K562 (cell line): Measurements from ENCODE around the gene LY6G6F. TPM values are rescaled to one million over a fixed set of nuclear protein-coding genes. Genes with fewer than 3 reads are reported as not detected.
A peak's percentile ranks its signal among the peaks of the same experiment; 100 is the strongest.

Source experiments
- ATAC-seq: fragments of 200-7000 bp; cut with Tn5 transposase; 3 replicates; pipeline ENCODE4 v1.9.1; 2020; ENCODE audit warnings: moderate library complexity
- BruUV-seq: library from RNA; stranded (reverse); fragments of 400-500 nt; replicated peaks from 2 replicates; lab custom pipeline; 2021; lab: Mats Ljungman, UMichigan
- CTCF ChIA-PET: fragments of 300-600 bp; formaldehyde crosslinking; extraction: SDS; loops from one replicate; lab custom pipeline; 2021; ENCODE audit warnings: low intra/inter-chr PET ratio; lab: Yijun Ruan, JAX
- POLR2A ChIA-PET: fragments of 300-600, 350-650 bp; sonication (Branson Sonifier 250); formaldehyde crosslinking; extraction: SDS; loops from one replicate; lab custom pipeline; 2021; ENCODE audit warnings: antibody characterized with exemption, inconsistent platforms; lab: Yijun Ruan, JAX
- DNase-seq, 4 experiments: peaks; one replicate each; pipeline versions ENCODE4 v3.0.0 to v3.0.0-alpha.2; 2011 to 2018; ENCODE audit warnings: low spot score in 3 of 4, mixed read lengths in 3 of 4; ENCODE audit errors: extremely low read depth in 1 of 4
- FAIRE-seq: peaks from 2 replicates; lab custom pipeline; 2011; peaks lifted over from hg19 to GRCh38; lab: Jason Lieb, UNC
- H2AFZ ChIP-seq: 2 replicates; pipeline ENCODE4 v1.6.0; 2011; ENCODE audit warnings: low read depth, low read length, control low read depth, inconsistent platforms
- H3K27ac ChIP-seq: fragments of 200-600 bp; 3 replicates; pipeline ENCODE4 v1.8.0; 2011; ENCODE audit warnings: low read depth, mild to moderate bottlenecking, control low read depth, inconsistent platforms, low read length, moderate library complexity, mixed read lengths; ENCODE audit errors: extremely low read depth
- H3K27me3 ChIP-seq, 2 experiments: fragments of 300-600 bp in 1 of 2; 2 replicates in 1 of 2; 3 replicates in 1 of 2; pipeline versions ENCODE4 v1.6.0 to v1.8.0; 2011; ENCODE audit warnings: inconsistent platforms in 2 of 2, low read length in 2 of 2, mild to moderate bottlenecking in 1 of 2, mixed read lengths in 1 of 2, moderate library complexity in 1 of 2; ENCODE audit not compliant: control insufficient read depth in 2 of 2, insufficient read depth in 2 of 2
- H3K36me3 ChIP-seq: fragments of 300-600 bp; 3 replicates; pipeline ENCODE4 v1.8.0; 2011; ENCODE audit warnings: mild to moderate bottlenecking, low read length, inconsistent platforms; ENCODE audit not compliant: control insufficient read depth, insufficient read depth
- H3K4me1 ChIP-seq, 2 experiments: fragments of 200-600 bp in 1 of 2; replicated peaks in 1 of 2; 2 replicates in 1 of 2; 3 replicates in 1 of 2; pipeline versions ENCODE4 v1.5.1 to v1.8.0; 2011; ENCODE audit warnings: inconsistent platforms in 2 of 2, low read length in 2 of 2, mild to moderate bottlenecking in 1 of 2, mixed read lengths in 1 of 2, moderate library complexity in 1 of 2; ENCODE audit not compliant: control insufficient read depth in 2 of 2, insufficient read depth in 2 of 2
- H3K4me2 ChIP-seq: 2 replicates; pipeline ENCODE4 v1.6.1; 2011; ENCODE audit warnings: low read length, control low read depth, inconsistent platforms, mixed read lengths; ENCODE audit not compliant: insufficient read depth
- H3K4me3 ChIP-seq: fragments of 200-600 bp; sonication (generic), shearing (Covaris generic); 2 replicates; pipeline ENCODE4 v1.5.1; 2016; ENCODE audit warnings: control low read depth, inconsistent platforms
- H3K79me2 ChIP-seq: fragments of 200-600 bp; 3 replicates; pipeline ENCODE4 v1.8.0; 2011; ENCODE audit warnings: low read length, inconsistent platforms; ENCODE audit not compliant: control insufficient read depth, insufficient read depth
- H3K9ac ChIP-seq, 2 experiments: 2 replicates each; pipeline versions ENCODE4 v1.6.0 to v1.6.1; 2011; ENCODE audit warnings: low read depth in 2 of 2, low read length in 2 of 2, control low read depth in 1 of 2, inconsistent platforms in 1 of 2, mild to moderate bottlenecking in 1 of 2, mixed read lengths in 1 of 2; ENCODE audit not compliant: insufficient read depth in 1 of 2
- H3K9me1 ChIP-seq: one replicate; pipeline ENCODE4 v1.6.0; 2011; ENCODE audit warnings: inconsistent platforms, mild to moderate bottlenecking, low read length, moderate library complexity; ENCODE audit not compliant: control insufficient read depth, insufficient read depth
- H3K9me3 ChIP-seq: replicated peaks from 2 replicates; pipeline ENCODE4 v1.5.1; 2011; ENCODE audit warnings: low read depth, low read length, inconsistent platforms; ENCODE audit not compliant: control insufficient read depth, insufficient read depth
- H4K20me1 ChIP-seq: replicated peaks from 2 replicates; pipeline ENCODE4 v1.6.1; 2011; ENCODE audit warnings: low read length, inconsistent platforms, mixed read lengths; ENCODE audit not compliant: control insufficient read depth, insufficient read depth
- ARID3A ChIP-seq: IDR thresholded peaks from 2 replicates; pipeline ENCODE4 v1.6.1; 2012; ENCODE audit warnings: low read depth, low read length, improper control_type of control experiment, borderline replicate concordance
- CEBPG ChIP-seq, 3 experiments: fragments of 200-800 bp in 1 of 3; sonication (Bioruptor generic) in 1 of 3; sonication (generic) in 1 of 3; formaldehyde crosslinking in 1 of 3; IDR thresholded peaks in 2 of 3; conservative IDR thresholded peaks in 1 of 3; 2 replicates each; pipeline versions ENCODE4 v1.6.1 to v1.8.0; 2016 to 2022; ENCODE audit warnings: missing compliant biosample characterization in 2 of 3, missing genetic modification characterization in 2 of 3, mild to moderate bottlenecking in 1 of 3, missing genetic modification reagents in 1 of 3
- ELF4 ChIP-seq: fragments of 450-650 bp; formaldehyde crosslinking; IDR thresholded peaks from 2 replicates; pipeline ENCODE4 v1.4.0; 2022; ENCODE audit warnings: missing genetic modification characterization
- ELK3 ChIP-seq: fragments of 450-650 bp; formaldehyde crosslinking; IDR thresholded peaks from 2 replicates; pipeline ENCODE4 v1.4.0; 2020; ENCODE audit warnings: mild to moderate bottlenecking
- ETV5 ChIP-seq: sonication (generic); formaldehyde crosslinking; IDR thresholded peaks from 2 replicates; pipeline ENCODE4 v1.4.0; 2020; ENCODE audit warnings: low read depth, mild to moderate bottlenecking, missing genetic modification reagents
- GATA2 ChIP-seq: sonication (generic); formaldehyde crosslinking; IDR thresholded peaks from 2 replicates; pipeline ENCODE4 v1.4.0; 2020; ENCODE audit warnings: mild to moderate bottlenecking, missing genetic modification reagents
- POLR2B ChIP-seq: fragments of 450-650 bp; IDR thresholded peaks from 2 replicates; pipeline ENCODE4 v1.6.1; 2018; ENCODE audit warnings: low read depth; ENCODE audit not compliant: partially characterized antibody
- SETDB1 ChIP-seq: IDR thresholded peaks from one replicate; pipeline ENCODE4 v1.6.1; 2012; ENCODE audit warnings: low read length, control low read depth, inconsistent platforms
- U2AF1 ChIP-seq: fragments of 200-400 bp; formaldehyde crosslinking; optimal IDR thresholded peaks from 2 replicates; pipeline ENCODE3; 2017; ENCODE audit warnings: mild to moderate bottlenecking, low read depth, low read length, moderate library complexity
- ZBTB1 ChIP-seq: sonication (generic); formaldehyde crosslinking; IDR thresholded peaks from 2 replicates; pipeline ENCODE4 v1.8.1; 2023; ENCODE audit warnings: missing genetic modification reagents, low read depth, mild to moderate bottlenecking, borderline replicate concordance
- ZFPM2 ChIP-seq: fragments of 250-450 bp; sonication (Bioruptor Pico); IDR thresholded peaks from 2 replicates; pipeline ENCODE4 v1.5.1; 2022; ENCODE audit warnings: mild to moderate bottlenecking
- ZNF280A ChIP-seq: fragments of 450-650 bp; IDR thresholded peaks from 2 replicates; pipeline ENCODE4 v1.6.1; 2018; ENCODE audit warnings: mild to moderate bottlenecking, low read depth; ENCODE audit not compliant: partially characterized antibody
- WGBS: fragments of 100-300 bp; shearing (Covaris generic); methylation state at CpG from one replicate; pipeline ENCODE4 v1.1.6; 2016; ENCODE audit warnings: low coverage, mixed read lengths; ENCODE audit not compliant: insufficient coverage; ENCODE audit errors: missing lambda C conversion rate; 5-methylcytosine and 5-hydroxymethylcytosine counted together
- in situ Hi-C: fragments of 300-500 bp; cut with MboI; formaldehyde crosslinking; loops from 4 replicates; pipeline ENCODE4 v1.15.0; 2018; ENCODE audit warnings: inconsistent platforms, mixed read lengths
- intact Hi-C: fragments of 100-400 bp; cut with micrococcal nuclease; formaldehyde crosslinking; loops from 2 replicates; pipeline ENCODE4 v1.14.2; 2022
- polyA plus RNA-seq, 8 experiments: library from polyadenylated mRNA; depleted of rRNA in 4 of 8; stranded (reverse) in 5 of 8; unstranded in 3 of 8; fragments of >200 nt; fragmentation: Nextera tagmentation in 2 of 8; fragmentation: Illumina TruSeq in 1 of 8; extraction: Ambion mirVana in 2 of 8; extraction: Trizol in 1 of 8; gene quantifications; 2 replicates each; pipeline versions ENCODE4 v1.2.1 to v1.2.3, GENCODE V29; 2011 to 2014; ENCODE audit warnings: inconsistent platforms in 1 of 8, missing spikeins in 1 of 8
- total RNA-seq, 7 experiments: library from RNA; depleted of rRNA in 6 of 7; stranded (reverse); fragments of >200 nt in 6 of 7; fragmentation: Illumina TruSeq in 2 of 7; extraction: Trizol in 2 of 7; gene quantifications; 2 replicates each; pipeline versions ENCODE4 v1.2.1 to v1.2.3, GENCODE V29; 2011 to 2021; ENCODE audit warnings: low replicate concordance in 1 of 7

LY6G6F gene
- total and polyA plus RNA-seq, 9 of the 15 experiments (the other 6 are each of a cell fraction or from before 2014, with no cell fraction given) = 0.14 to 0.50 (median 0.28) TPM; not detected in 2

GRCh38 chr6:31744422-31744821 lies 37.8 kb downstream of the LY6G6F start:
- BruUV-seq = no TSS peak
- POLR2A ChIA-PET = interaction anchor here (0.7 to 1.4 kb wide), 2 partner anchors 14 to 15 kb away, joined by 3 to 4 read pairs; partner anchors contain the start of gene DDAH2

More at GRCh38 chr6:31744422-31744821, 37.8 kb downstream of the LY6G6F start:
- TF ChIP-seq ZNF280A = no peak
- TF ChIP-seq ELF4 (CRISPR knock-in tag) = no peak
- 0 out of 2 replicates have a peak, but pooled peaks have one; percentile 7 for TF ChIP-seq CEBPG (CRISPR knock-in tag; IDR thresholded peaks at IDR 0.05)
- no peak for TF ChIP-seq CEBPG (tag; conservative IDR thresholded peaks at IDR 0.05 in 1 of 2, IDR thresholded peaks at IDR 0.05 in 1 of 2)
- TF ChIP-seq GATA2 (CRISPR knock-in tag) = 0 out of 2 replicates have a peak, but pooled peaks have one; percentile 31
- 0 out of 2 replicates have a peak, but pooled peaks have one; percentile 24 for TF ChIP-seq ZBTB1 (CRISPR knock-in tag)
- no peak for TF ChIP-seq ZFPM2
- 0 out of 2 replicates have a peak, but pooled peaks have one; percentile 13 for TF ChIP-seq ETV5 (CRISPR knock-in tag)
- no peak for TF ChIP-seq ELK3
- peak; percentile 17 for TF ChIP-seq POLR2B
- TF ChIP-seq SETDB1 = no peak
- TF ChIP-seq U2AF1 = no peak
- no peak for TF ChIP-seq ARID3A
- peaks cover 28% of the 10 kb centered on the region for H3K79me2 ChIP-seq
- DNase-seq = no peak
- no peaks in the 10 kb centered on the region for H4K20me1 ChIP-seq
- H3K9ac ChIP-seq = peak overlapping the region; percentile 36 to 59
- H3K9me1 ChIP-seq = no peaks in the 10 kb centered on the region
- ATAC-seq = no peak
- peak overlapping the region; percentile 12; the same call in 1 of the 2 replicates for H3K4me2 ChIP-seq
- CTCF ChIA-PET = interaction anchor here (0.6 kb wide), 1 partner anchor 91 kb away, joined by 4 read pairs; no protein-coding TSS in a partner anchor
- in situ Hi-C loops (no loop called here), intact Hi-C loops (no loop called here)
- no peak for FAIRE-seq
- H3K4me3 ChIP-seq = no peak overlapping the region
- H3K36me3 ChIP-seq = peaks cover 69% of the 10 kb centered on the region
- peak overlapping the region; percentile 60 for H3K27ac ChIP-seq
- peaks cover 31 to 33% of the 10 kb centered on the region in 2 experiments for H3K4me1 ChIP-seq
- WGBS = 52% methylated on average over 1 of the region's 1 CpG
- H3K9me3 ChIP-seq = no peaks in the 10 kb centered on the region
- no peaks in the 10 kb centered on the region for H3K27me3 ChIP-seq
- H2AFZ ChIP-seq = 0 out of 2 replicates have a peak overlapping the region, but pooled peaks have one; percentile 5
